Left kidney (tissue), 2 donors: Measurements from ENCODE around the gene SCGB3A2. TPM values are rescaled to one million over a fixed set of nuclear protein-coding genes. Genes with fewer than 3 reads are reported as not detected.

Experiments
- DNase-seq: peaks from one replicate; pipeline ENCODE4 v3.0.0-alpha.2; 2013
- polyA plus RNA-seq: library from polyadenylated mRNA; unstranded; fragments of 120-200 nt; gene quantifications from one replicate; pipeline ENCODE4 v1.2.1, GENCODE V29; 2013; ENCODE audit not compliant: insufficient read length

The SCGB3A2 gene
- polyA plus RNA-seq, 1 donor, result 0.73 TPM

DNA sequence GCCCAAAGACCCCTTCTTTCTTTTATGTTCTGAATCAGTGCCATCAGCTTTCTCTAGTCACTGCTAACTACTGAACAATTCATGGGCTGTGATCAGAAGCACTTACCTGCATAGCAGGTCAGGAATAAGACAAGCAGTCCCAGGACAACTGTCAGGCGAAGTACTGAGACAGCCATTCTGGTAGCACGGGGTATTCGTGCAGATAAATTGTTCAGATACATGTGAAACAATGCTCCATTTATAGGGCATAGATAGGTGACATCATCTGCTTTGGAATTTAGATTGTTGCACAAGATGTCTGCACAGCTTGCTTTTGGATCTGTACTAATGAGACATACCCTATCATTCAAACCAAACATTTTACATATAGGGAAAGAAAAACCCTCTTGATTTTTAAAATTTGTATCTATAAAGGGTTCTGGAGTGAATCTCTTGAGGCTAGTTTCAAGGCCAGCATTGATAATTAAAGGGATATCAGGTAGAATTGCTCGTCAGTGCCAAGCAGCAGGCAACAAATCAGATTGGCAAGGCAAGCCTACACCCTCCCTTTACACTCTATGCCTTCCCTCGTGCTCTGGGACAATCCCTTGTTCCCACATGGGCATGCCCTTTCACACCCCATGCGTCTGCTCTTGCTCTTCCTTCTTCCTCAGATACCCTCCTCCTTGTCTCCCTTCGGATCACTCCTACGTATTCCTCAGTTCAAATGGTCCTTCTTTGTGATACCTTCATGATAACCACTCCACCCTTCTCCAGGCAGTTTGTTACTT lies 28.0 kb downstream of the SCGB3A2 start, which contains the start of gene C5orf46:
Gene C5orf46 (minus strand): TSS at position 213 of the 770 bp plus-strand sequence. CDS start 37 bp downstream, at position 176.
- no peak for DNase-seq

DNA sequence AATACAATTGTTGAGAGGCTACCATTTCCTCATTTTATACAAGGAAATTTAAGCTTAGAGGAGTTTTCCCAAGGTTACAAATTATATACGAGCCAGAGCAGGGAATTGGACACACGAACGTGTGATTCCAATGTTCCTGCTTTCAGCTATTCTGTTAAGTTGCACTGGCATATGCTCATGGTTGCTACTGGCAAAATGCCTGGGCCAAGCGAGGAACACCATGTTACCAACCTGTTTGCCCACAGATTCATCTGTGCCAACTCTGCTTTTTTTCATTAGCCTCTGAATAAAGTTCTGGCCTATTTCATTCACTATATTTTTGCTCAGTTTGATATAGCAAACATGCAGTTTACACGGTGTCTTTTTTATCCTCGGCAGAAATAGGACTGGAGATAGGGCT lies 32.9 kb downstream of the SCGB3A2 start:
- DNase-seq, result no peak

DNA sequence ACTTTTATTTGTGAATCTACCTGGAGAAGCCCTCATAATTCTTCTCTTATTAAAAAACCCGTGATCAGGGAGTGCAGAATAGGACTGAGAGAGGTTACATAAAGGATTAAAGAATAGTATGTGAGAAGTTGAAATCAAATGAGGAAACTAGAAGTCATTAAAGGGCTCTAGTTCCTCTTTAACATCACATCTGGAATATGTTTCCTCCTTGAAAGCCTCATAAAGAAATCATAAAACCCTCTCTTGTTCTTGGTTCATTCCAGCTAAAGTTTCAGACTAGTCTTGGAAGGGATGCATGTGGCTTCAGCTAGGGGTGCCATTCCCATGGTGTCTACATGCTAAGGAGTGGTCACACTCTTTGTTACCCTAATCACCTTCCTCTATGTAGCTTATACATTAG lies 33.5 kb downstream of the SCGB3A2 start:
- DNase-seq, result no peak

DNA sequence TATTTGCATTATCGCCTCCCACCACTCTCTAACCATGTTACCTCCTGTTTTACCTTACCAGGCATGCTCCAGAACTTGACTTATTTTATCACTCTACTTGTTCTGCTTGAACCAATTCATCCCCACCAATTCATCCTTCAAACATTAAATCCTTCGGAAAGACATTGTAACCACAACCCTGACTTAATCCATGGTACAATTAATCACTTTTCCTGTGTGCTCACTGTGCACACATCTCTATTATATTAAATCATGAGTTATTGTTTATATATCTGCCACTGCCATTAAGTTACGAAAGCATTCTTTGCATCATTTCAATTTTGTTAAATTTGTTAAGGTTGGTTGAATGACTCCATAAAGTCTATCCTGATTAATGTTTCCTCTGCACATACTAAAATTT lies 35.3 kb downstream of the SCGB3A2 start:
- no peak for DNase-seq

DNA sequence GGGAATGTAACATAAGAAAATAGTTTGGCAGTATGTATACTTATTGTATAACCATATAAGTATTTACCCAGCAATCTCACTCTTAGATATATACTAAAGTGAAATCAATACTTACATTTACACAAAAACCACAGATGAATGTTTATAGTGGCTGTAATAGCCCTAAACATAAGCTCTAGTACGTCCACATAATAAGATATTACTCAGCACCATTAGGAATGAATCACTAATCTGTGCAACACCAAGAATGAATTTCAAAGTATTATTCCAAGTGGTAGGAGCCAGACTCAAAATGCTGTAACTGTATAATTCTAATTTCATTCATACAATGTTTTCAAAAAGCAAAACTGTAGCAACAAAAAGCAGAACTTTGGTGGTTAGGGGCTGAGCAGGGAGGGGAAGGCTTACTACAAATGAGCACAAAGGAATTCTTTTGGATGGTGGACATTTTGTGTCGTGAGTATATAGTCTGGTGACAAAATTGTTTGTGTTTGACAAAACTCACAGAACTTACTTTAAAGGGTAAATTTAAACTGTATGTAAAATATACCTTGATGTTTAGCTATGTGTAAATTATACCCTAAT lies 39.7 kb downstream of the SCGB3A2 start:
- DNase-seq, result no peak

DNA sequence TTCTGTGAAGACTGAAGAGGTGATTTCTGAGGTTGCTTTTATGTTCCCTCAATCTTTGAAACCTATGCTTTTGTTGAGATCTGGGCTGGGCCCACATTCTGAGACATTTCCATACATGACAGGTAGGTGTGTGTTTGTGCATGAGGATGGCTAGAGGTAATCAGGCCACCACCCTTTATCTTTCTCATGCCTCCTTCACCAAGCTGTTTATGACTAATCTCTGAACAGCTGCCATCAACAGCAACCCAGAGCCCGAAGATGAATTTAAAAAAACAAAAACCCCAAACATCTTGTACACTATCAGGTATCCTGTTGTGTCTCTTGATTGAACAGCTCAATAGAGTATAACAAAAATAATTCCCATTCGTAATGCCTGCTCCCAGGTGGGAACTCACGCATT lies 40.4 kb downstream of the SCGB3A2 start:
- DNase-seq, result no peak

DNA sequence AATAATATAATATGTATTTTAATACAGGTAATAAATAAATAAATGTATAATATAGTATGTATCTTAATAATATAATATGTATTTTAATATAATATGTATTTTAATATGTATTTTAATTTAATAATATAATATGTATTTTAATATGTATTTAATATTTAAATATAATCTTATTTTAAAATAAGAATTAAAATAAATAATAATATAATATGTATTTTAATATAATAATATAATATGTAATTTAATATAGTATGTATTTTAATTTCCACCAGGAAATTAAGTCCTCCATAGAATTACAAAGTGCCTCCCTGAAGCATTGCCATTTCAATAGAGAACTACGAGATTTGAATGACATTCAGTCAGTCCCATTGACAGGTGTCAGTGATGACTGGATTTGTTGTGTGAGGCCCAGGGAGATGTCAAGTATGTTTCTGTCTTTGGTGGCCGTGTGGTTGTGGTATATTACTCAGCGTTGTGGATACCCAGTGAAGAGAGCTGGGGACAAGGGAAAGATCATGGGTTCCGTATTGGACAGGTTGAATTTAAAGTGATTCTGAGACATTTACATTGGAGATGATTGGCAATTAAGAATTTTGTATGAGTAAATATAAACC lies 42.0 kb downstream of the SCGB3A2 start:
- no peak for DNase-seq

DNA sequence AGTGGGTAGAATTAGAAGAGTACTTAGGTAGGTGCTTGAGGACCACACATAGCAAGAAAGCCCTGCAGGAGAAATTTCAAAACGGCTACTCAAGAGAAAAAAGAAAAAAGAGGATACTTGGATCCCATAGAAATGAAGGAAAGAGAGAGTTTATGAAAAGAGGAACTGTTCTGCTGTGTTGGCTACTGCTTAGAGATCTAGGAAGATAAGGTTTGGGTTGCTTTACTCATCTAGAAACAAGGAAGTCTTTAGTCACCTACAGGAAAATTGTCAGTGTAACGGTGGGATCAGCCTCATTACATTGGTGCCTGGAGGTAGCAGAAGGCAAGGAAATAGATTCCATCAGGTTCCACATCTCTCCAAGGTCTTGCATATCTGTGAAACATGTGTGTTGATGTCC lies 42.6 kb downstream of the SCGB3A2 start:
- DNase-seq, result no peak

DNA sequence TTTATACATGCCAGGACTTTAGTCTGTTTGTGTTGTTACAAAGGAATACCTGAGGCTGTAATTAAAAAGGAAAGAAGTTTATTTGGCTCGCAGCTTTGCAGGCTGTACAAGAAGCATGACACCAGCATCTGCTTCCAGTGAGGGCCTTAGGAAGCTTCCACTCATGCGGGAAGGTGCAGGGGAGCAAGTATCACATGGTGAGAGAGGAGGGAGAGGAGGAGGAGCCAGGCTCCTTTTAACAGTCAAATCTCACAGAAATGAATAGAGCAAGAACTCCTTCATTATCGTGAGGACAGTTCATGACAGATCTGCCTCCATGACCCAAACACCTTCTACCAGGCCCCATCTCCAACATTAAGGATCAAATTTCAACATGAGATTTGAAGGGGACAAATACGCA lies 46.5 kb downstream of the SCGB3A2 start:
- no peak for DNase-seq

DNA sequence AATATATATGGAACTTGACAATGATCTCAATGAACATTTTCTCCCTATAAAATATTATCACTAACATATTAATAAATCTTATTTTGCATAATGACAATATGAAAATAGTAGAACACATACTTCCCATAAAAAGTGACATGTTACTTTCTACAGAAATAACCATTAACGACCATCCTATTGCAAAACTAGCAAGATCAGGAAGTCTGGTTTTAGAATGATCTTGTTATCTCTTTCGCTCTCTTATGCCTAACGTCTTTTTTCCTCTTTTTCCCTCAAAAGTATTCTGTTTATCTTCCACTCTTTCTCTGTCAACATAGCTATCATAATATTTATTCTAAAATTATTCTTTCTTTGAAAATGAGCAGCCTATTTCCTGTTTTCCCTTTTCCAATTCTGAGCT lies 49.4 kb downstream of the SCGB3A2 start:
- no peak for DNase-seq

DNA sequence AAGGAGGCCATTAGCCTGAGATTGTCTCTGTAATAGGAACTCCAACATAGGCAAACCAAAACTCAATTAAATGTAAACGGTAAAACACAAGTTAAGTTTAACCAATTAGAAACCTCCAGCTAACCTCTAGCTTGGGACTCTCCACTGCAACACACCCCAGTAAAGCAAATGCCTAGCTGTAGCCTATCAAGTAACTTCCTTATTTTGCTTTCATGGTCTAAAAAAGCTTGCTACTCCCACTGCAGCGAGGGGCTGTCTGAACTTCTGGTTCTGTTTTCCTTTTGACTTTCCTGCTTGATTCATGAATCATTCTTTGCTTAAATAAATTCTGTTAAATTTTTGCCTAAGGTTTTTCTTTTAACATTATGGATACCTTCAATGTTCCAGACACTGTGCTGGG lies 52.3 kb downstream of the SCGB3A2 start:
- DNase-seq, result no peak

Other genes with a start within 250 kb of the SCGB3A2 start
- 6.6 TPM for gene JAKMIP2, start 96.0 kb upstream of the SCGB3A2 start, polyA plus RNA-seq
- 49.5 TPM for gene SPINK1, start 47.0 kb upstream of the SCGB3A2 start, polyA plus RNA-seq
- gene C5orf46, start 27.8 kb downstream of the SCGB3A2 start, polyA plus RNA-seq, result not detected
- gene SPINK5, start 185.3 kb downstream of the SCGB3A2 start, polyA plus RNA-seq, result 0.67 TPM